OCI-LY3 (cell line): ENCODE measurements around the gene YARS2.

ENCODE experiments used
- H2AFZ ChIP-seq: fragments of 200-600, 300-600 bp; shearing (Covaris generic); 2 replicates; pipeline ENCODE4 v1.6.0; 2014; ENCODE audit warnings: antibody characterized with exemption, low read depth, low read length
- H3K27ac ChIP-seq: fragments of 200-600, 300-600 bp; sonication (generic); 2 replicates; pipeline ENCODE4 v1.5.1; 2014; ENCODE audit warnings: mild to moderate bottlenecking, low read length, moderate library complexity, mixed read lengths
- H3K27me3 ChIP-seq: fragments of 200-600, 300-600 bp; sonication (generic); 2 replicates; pipeline ENCODE4 v1.6.1; 2014; ENCODE audit warnings: low read depth, low read length, mixed read lengths
- H3K36me3 ChIP-seq: fragments of 200-600, 300-600 bp; sonication (generic); replicated peaks from 2 replicates; pipeline ENCODE3; 2014; ENCODE audit warnings: low read depth, low read length, mixed read lengths
- H3K4me1 ChIP-seq: fragments of 300-600, 200-600 bp; sonication (generic); 2 replicates; pipeline ENCODE4 v1.6.1; 2014; ENCODE audit warnings: low read length, mixed read lengths
- H3K4me2 ChIP-seq: fragments of 200-600, 300-600 bp; sonication (generic); 2 replicates; pipeline ENCODE4 v1.6.1; 2014; ENCODE audit warnings: low read length, mixed read lengths
- H3K4me3 ChIP-seq: fragments of 300-600, 200-600 bp; sonication (generic); 2 replicates; pipeline ENCODE4 v1.5.1; 2014; ENCODE audit warnings: antibody characterized with exemption, mild to moderate bottlenecking, low read length, moderate library complexity
- H3K79me2 ChIP-seq: fragments of 300-600, 200-600 bp; shearing (Covaris generic); 2 replicates; pipeline ENCODE4 v1.6.1; 2014; ENCODE audit warnings: mild to moderate bottlenecking, low read length, mixed read lengths
- H3K9ac ChIP-seq: fragments of 300-600, 200-600 bp; shearing (Covaris generic); 2 replicates; pipeline ENCODE4 v1.6.0; 2014; ENCODE audit warnings: mild to moderate bottlenecking, low read length, moderate library complexity
- H3K9me3 ChIP-seq: fragments of 200-600, 300-600 bp; shearing (Covaris generic); 2 replicates; pipeline ENCODE4 v1.6.1; 2014; ENCODE audit warnings: low read length, mixed read lengths; ENCODE audit not compliant: insufficient read depth
- H4K20me1 ChIP-seq: fragments of 200-600, 300-600 bp; sonication (generic); 2 replicates; pipeline ENCODE4 v1.6.1; 2016; ENCODE audit warnings: low read length, mixed read lengths; ENCODE audit not compliant: insufficient read depth
- EZH2phosphoT487 ChIP-seq: fragments of 200-600 bp; shearing (Covaris generic); IDR thresholded peaks from 2 replicates; pipeline ENCODE4 v1.6.1; 2018; ENCODE audit warnings: antibody characterized with exemption, mixed run types, low read depth
- TF ChIP-seq, protein P1 (sequence below): fragments of 200-600, 300-600 bp; sonication (generic); IDR thresholded peaks from 2 replicates; pipeline ENCODE4 v1.5.1; 2014; ENCODE audit warnings: antibody characterized with exemption, low read length, low read depth

YARS2 gene

DNA sequence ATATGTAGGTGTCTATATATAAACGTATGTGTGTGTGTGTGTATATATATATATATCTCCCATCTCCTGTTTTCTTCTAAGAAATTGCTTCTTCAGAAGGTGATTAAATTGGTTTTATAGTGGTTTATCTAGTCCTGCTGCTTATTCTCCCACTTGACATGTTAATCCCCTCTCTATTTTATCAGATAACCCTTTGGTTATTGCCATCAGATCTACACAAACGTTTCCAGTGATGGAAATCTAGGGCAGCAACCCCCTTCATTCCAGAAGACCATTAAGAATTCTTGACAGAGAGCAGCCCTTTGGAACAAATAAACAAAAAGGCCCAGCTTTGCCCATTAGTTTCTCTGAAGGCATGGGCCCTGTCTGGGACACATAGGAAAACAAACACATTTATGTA, 34.2 kb upstream of the YARS2 start:
- H3K4me1 ChIP-seq = no peaks in the 10 kb centered on the region
- no peak overlapping the region for H3K4me3 ChIP-seq
- H3K27me3 ChIP-seq = peaks cover 3% of the 10 kb centered on the region; the same call in 1 of the 2 replicates
- no peak overlapping the region for H3K27ac ChIP-seq
- no peak for TF ChIP-seq EZH2phosphoT487
- TF ChIP-seq, protein P1, sequence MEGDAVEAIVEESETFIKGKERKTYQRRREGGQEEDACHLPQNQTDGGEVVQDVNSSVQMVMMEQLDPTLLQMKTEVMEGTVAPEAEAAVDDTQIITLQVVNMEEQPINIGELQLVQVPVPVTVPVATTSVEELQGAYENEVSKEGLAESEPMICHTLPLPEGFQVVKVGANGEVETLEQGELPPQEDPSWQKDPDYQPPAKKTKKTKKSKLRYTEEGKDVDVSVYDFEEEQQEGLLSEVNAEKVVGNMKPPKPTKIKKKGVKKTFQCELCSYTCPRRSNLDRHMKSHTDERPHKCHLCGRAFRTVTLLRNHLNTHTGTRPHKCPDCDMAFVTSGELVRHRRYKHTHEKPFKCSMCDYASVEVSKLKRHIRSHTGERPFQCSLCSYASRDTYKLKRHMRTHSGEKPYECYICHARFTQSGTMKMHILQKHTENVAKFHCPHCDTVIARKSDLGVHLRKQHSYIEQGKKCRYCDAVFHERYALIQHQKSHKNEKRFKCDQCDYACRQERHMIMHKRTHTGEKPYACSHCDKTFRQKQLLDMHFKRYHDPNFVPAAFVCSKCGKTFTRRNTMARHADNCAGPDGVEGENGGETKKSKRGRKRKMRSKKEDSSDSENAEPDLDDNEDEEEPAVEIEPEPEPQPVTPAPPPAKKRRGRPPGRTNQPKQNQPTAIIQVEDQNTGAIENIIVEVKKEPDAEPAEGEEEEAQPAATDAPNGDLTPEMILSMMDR = no peak
- H3K9ac ChIP-seq = no peak overlapping the region
- no peak overlapping the region for H2AFZ ChIP-seq
- H4K20me1 ChIP-seq = no peaks in the 10 kb centered on the region
- H3K9me3 ChIP-seq = no peaks in the 10 kb centered on the region
- H3K4me2 ChIP-seq = no peak overlapping the region
- no peaks in the 10 kb centered on the region for H3K36me3 ChIP-seq
- no peaks in the 10 kb centered on the region for H3K79me2 ChIP-seq

DNA sequence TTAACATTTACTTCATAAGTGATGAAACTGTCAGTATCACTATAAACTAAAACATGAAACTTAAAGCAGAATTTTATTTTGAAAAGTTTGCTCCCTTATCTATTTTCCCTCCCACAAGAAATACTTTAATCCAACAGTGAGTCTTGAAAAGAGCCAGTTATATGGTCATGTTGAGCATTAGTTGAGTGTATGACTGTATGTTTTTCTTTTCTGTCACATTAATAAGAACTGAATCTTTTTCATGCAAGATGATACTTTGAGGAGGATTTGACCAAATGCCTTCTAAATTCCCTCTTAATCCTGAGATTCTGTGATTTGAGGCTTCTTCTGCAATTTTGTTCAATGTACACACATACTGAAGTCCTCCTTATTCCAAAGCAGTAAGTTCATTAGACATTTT, 33.7 kb upstream of the YARS2 start:
- H3K9ac ChIP-seq = no peak overlapping the region
- no peak overlapping the region for H2AFZ ChIP-seq
- TF ChIP-seq, protein P1 = no peak
- TF ChIP-seq EZH2phosphoT487 = no peak
- H3K4me2 ChIP-seq = no peak overlapping the region
- peaks cover 3% of the 10 kb centered on the region; the same call in 1 of the 2 replicates for H3K27me3 ChIP-seq
- no peaks in the 10 kb centered on the region for H3K79me2 ChIP-seq
- no peaks in the 10 kb centered on the region for H3K4me1 ChIP-seq
- no peaks in the 10 kb centered on the region for H3K36me3 ChIP-seq
- H4K20me1 ChIP-seq = no peaks in the 10 kb centered on the region
- no peak overlapping the region for H3K27ac ChIP-seq
- no peaks in the 10 kb centered on the region for H3K9me3 ChIP-seq
- H3K4me3 ChIP-seq = no peak overlapping the region

DNA sequence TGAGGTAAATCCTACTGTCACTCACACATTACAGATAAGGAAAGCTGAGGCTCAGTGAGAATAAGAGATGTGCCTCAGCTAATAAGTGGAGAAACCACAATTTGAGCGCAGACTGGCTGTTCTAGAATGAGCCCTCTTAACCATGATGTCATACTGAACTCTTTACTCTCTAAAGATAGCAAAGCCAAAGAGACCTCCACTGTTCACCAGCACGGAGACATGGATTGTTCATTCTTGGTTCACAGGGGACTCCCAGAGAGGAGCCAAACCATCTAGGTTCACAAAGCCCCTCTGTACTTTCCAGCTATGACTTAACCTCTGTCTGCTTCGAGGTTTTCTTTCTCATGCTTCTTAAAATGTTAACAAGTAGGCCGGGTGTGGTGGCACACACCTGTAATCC, 32.7 kb upstream of the YARS2 start:
- H3K36me3 ChIP-seq = no peaks in the 10 kb centered on the region
- no peak overlapping the region for H2AFZ ChIP-seq
- no peak overlapping the region for H3K4me2 ChIP-seq
- no peaks in the 10 kb centered on the region for H3K4me1 ChIP-seq
- TF ChIP-seq, protein P1 = no peak
- no peak for TF ChIP-seq EZH2phosphoT487
- no peak overlapping the region for H3K27ac ChIP-seq
- no peaks in the 10 kb centered on the region for H4K20me1 ChIP-seq
- no peak overlapping the region for H3K9ac ChIP-seq
- H3K9me3 ChIP-seq = no peaks in the 10 kb centered on the region
- H3K27me3 ChIP-seq = peaks cover 6% of the 10 kb centered on the region; the same call in 1 of the 2 replicates
- no peaks in the 10 kb centered on the region for H3K79me2 ChIP-seq
- no peak overlapping the region for H3K4me3 ChIP-seq

DNA sequence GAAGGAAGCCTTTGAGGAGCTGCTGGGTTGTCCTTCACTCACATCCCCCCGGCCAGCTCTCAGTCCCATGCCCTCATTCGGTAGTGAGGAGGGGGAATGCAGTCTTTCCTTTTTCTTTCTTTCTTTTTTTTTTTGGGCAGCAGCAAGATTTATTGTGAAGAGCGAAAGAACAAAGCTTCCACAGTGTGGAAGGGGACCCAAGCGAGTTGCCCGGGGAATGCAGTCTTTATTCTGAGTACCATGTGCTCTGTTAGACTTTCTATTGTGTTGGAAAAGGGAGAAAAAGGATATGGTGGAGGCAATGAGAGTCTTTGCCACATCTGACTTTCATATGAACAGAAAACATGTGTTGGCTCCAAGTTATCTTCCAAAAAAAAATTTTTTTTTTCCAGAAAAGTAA, 29.9 kb upstream of the YARS2 start:
- H3K4me2 ChIP-seq = no peak overlapping the region
- no peak overlapping the region for H2AFZ ChIP-seq
- no peaks in the 10 kb centered on the region for H3K79me2 ChIP-seq
- H3K9me3 ChIP-seq = no peaks in the 10 kb centered on the region
- no peak overlapping the region for H3K9ac ChIP-seq
- H3K27me3 ChIP-seq = peaks cover 16% of the 10 kb centered on the region
- H3K4me1 ChIP-seq = no peaks in the 10 kb centered on the region
- H4K20me1 ChIP-seq = no peaks in the 10 kb centered on the region
- TF ChIP-seq, protein P1 = no peak
- TF ChIP-seq EZH2phosphoT487 = no peak
- no peak overlapping the region for H3K27ac ChIP-seq
- H3K4me3 ChIP-seq = no peak overlapping the region
- no peaks in the 10 kb centered on the region for H3K36me3 ChIP-seq
